GM19438 (cell line): ENCODE data around the gene DNAAF5.
A peak's percentile ranks its signal among the peaks of the same experiment; 100 is the strongest.

Experiments
- ATAC-seq: cut with Tn5 transposase; IDR thresholded peaks from one replicate; pipeline ENCODE4 v1.9.1; 2021; ENCODE audit warnings: low read depth; ENCODE audit not compliant: unreplicated experiment

Gene DNAAF5

DNA sequence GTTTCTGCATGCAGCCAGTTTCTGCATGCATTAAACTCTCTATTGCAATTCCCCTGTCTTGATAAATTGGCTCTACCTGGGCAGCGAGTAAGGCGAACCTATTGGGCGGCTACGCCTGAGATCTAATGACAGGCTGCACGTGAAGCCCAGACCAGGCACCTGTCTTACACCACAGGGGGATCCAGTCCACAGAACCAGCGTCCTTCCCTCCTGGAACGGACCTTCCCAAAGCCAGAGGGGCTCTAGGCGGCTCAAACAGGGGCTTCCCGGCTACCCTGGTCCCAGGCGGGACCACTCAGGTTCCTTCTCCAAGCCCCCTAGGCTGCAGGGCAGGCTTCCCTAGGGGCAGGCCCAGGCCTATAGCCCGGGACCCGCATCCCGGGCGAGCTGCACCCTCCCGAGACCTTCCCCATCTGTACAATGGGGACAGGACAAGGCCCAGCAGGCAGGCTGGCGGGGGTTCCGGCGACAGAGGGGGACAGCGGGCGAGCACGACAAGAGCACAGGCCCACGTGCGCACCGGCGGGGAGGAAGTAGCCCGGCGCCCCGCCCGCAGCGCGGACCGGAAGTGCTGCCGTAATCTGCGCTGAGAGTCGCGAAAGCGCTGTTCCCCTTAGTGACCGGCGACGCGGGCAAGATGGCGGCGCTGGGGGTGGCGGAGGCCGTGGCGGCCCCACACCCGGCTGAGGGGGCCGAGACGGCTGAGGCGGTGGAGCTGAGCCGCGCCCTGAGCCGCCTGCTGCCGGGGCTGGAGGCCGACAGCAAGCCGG is at the start of gene DNAAF5:
TSS of gene DNAAF5 (plus strand) at position 616 of the 770 bp plus-strand sequence. CDS start at position 638, 22 bp downstream.
- peak; percentile 87 for ATAC-seq

DNA sequence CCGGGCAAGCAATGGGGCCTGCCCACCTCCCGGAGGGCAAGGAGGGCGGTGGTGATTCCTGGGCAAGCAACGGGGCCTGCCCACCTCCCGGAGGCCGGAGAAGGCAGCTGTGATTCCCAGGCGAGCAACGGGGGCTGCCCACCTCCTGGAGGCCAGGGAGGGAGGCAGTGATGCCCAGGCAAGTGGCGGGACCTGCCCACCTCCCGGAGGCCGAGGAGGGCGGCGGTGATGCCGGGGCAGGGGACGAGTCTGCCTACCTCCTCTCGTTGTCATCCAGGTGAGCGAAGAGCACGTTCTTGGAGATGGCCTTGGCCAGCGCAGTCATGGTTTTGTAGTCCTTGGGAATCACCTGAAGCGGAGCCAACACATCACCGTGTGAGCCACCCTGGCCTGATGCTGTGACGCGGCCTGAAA is 49.5 kb upstream of the DNAAF5 start:
- ATAC-seq, result no peak

DNA sequence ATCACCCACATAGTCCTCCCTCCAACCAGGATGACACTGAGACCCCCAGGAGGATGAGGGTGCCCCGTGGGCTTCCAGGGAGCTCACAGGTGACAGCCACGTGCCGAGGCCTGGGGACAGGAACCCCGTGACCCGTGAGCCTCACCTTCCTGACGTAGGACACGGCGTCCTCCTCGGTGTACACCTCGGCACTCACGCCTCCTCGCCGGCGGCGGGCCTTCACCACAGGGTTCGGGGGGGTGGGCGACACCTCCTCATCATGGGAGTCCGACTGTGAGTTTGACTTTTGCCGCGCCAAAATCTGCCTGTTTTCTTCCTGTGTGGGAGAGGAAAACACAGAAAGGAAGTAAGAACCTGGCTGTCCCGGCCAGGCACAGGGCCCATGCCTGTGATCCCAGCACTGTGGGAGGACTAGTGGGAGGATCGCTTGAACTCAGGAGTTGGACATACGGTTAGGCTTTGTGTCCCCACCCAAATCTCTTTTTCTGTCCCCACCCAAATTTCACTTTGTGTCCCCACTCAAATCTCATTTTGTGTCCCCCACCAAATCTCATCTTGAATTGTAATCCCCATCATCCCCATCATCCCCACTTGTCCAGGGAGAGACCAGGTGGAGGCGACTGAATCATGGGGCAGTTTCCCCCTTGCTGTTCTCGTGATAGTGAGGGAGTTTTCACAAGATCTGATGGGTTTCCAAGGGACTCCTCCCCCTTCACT is 45.9 kb upstream of the DNAAF5 start:
- ATAC-seq, result no peak

DNA sequence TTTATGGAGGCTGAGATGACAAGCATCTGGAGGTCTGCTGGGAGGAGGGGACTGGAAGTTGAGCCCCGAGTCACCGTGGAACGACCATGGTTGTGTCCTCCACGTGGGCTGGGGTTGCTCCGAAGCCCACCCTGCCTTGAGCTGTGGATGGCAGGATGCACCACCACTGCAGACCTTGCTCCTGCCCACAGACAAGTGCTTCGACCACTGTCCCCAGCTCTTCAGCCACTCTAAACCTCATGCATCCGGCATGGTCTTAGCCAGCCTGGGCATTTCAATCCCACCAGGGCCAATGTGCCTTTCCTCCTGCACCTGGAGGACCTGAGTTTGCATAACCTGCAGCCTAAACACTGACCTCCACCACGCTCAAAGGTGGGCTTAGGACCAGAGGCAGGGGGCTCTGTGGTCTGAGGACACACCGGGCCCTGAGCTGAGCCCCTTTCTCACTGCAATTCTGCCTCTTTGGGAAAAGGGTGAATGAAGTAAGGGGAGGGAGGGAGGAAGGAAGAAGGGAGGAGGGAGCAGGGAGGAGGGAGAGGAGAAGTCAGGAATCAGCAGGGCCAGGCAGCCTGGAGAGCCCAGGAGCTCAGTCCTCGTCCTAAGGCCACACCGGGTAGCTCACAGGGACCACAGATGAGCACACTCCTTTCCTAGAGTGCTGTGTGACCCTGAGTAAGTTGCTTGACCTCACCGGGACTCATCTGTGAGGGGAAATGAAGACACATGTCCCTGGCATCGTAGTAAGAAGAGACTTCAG is 44.8 kb upstream of the DNAAF5 start:
- ATAC-seq, result no peak

DNA sequence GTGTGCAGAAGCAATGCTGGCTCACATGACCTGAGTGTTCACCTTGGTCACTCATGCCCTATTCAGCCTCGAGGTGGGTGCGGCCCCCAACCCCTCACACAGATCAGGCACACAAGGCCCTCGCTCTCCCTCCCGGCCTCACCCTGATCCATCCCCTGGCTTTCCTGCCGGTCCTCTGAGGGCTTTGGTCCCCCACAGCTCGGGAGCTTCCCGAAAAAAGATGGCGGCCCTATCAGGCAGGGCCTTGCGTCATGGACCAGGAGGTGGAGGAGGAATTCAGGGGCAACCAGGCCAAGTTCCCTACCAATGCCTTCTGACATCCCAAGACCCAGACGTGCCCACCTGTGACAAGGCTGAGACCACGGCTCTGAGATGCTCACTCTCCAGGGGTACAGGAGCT is 43.7 kb upstream of the DNAAF5 start:
- ATAC-seq, result no peak

DNA sequence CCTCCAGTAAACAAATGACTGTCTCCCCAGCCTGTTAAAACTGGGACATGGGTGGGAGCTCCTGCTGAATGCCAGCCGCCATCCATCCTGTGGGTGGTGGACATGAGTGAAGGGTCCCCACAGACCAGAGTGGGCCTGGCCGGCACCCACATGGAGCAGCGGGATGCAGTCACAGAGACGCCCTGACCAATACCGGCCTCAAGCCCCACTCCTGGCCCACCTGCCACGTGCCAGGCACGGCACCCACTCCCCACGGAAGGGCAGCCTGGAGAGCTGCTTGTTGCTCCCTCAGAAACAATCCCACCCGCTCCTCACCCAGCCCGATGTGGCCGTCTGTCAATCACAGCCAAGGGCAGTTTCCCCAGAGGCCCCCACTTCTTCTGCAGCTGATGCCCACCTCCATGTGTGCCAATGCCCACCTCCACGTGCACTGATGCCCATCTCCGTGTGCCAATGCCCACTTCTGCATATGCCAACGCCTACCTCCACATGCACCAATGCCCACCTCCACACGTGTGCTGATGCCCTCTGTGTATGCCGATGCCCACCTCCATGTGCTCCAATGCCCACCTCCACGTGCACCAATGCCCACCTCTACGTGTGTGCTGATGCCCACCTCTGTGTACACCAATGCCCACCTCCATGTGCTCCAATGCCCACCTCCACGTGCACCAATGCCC is 42.8 kb upstream of the DNAAF5 start:
- ATAC-seq, result no peak

DNA sequence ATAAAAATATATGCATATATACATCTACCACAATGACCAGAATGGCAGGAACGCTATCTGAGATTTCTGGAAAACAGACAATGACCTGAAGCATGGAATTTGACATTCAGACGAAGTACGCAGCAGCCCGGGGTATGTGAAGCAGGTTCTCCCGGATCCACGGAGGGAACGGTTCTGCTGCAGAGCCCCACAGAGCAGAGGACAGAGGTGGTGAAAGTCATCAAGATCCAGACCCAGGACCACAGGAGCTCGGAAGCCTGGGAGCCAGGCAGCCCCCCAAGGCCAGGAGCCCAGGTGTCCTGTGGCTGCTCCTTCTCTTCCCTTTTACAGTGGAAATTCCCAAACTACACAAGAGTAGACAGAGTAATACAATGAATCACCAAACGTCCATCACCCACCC is 42.1 kb upstream of the DNAAF5 start:
- ATAC-seq, result no peak

DNA sequence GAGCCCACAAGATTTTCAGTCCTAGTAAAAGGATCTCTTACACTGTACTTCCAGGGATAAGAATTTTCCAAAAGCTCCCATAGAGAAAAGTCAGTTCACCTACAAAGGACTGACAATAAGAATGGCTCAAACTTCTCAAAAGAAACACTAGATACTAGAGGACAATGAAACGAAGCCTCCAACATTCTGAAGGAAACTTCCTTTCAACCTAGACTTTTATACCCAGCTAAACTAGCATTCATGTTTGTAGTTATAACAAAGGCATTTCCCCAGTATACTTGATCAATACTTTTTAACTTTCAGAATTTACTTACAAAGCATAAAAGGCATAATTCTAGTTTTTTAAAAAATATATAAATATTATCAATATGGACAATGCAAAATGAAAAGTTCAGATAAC is 41.0 kb upstream of the DNAAF5 start:
- ATAC-seq, result no peak

DNA sequence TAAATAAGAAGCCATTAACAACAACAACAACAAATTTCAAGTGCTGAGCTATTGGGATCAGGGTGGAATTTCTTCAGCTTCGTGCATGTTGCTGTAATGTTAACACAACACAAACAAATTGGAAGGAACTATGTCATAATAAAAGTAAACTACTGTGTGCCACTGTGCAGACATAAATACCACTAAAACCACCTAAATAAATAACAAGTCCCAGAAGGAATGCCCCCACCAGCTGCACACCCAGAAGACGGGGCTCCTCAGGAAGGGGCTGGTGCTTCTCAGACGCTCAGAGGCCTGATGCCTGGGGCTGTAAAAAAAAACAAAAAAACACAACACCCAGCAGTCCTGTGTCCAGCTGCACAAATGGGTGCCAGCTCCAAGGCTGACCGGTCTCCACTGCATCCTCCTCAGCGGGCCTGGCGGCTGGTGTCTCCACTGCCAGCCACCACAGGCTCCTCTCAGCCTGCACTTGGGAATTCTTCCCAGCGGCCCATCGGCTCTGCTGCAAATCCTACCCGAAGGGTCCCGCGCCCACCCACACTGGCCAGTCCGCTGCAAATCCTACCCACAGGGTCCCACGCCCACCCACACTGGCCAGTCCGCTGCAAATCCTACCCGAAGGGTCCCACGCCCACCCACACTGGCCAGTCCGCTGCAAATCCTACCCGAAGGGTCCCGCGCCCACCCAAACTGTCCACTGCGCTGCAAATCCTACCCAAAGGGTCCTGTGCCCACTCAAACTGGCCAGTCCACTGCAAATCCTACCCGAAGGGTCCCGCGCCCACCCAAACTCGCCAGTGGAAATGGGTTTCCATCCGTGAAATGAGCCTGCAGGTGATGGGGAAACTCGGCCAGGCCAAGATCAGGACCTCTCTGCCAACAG is 35.8 kb upstream of the DNAAF5 start:
- ATAC-seq, result no peak

DNA sequence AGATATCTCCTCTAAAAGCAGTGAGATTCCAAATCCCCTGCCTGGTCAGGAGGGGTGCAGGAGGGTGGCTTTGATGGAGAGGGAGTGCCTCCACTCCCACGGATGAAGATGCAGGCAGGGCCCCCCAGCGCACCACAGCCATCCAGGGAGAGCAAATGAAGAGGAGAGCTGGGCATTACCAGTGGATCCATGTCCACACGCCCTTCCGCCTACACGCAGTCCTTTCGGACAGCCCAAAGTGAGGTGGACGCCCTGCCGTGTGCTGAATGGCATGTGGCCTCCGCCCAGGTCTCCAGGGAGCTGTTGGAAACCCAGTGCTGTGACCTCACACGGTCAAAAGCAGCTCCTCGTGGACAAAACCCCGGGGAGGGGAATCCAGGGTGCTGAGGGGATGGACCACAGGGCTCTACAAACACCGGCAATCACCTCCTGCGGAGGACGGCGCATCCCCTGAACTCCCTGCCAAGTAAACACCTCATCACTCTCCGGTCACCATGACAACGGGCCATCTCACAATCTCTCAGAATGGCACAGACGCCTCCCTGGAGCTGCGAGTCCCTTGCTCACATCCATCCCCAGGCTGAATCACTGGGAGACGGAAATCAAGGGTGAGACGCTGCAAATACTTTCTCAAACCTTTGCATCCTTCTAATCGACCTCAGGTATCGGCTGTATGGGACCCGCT is 35.0 kb upstream of the DNAAF5 start:
- ATAC-seq, result no peak

DNA sequence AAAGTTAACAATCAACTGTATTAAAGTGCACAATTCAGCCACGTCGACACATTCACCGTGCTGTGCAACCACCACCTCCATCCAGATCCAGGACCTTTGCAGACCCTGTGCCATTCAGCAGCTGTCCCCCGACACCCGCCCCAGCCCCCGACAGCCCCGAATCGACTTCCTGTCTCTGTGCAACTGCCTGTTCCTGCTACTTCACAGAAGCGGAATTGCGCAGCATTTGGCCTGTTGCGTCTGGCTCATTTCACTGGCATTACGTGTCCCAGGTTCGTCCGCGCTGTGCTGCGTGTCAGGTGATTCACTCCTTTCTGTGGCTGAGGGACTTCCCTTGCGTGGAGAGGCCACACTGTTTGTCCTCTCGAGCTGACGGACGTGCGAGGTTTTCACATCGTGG is 33.2 kb upstream of the DNAAF5 start:
- ATAC-seq, result no peak

DNA sequence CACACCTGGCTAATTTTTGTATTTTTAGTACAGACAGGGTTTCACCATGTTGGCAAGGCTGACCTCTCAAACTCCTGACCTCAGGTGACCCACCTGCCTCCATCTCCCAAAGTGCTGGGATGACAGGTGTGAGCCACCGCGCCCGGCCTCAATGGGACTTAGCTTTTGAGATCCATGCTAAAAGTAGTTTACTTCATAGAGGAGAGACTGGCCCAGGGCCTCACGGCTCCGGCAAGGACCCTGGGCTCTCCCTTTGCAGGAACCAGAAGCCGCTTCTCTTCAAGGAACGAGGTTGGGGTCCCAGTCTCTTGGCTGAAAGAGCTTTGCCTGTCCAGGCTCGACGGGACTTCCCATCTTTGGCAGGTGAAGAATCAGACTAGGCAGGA is 30.1 kb upstream of the DNAAF5 start:
- ATAC-seq, result no peak

DNA sequence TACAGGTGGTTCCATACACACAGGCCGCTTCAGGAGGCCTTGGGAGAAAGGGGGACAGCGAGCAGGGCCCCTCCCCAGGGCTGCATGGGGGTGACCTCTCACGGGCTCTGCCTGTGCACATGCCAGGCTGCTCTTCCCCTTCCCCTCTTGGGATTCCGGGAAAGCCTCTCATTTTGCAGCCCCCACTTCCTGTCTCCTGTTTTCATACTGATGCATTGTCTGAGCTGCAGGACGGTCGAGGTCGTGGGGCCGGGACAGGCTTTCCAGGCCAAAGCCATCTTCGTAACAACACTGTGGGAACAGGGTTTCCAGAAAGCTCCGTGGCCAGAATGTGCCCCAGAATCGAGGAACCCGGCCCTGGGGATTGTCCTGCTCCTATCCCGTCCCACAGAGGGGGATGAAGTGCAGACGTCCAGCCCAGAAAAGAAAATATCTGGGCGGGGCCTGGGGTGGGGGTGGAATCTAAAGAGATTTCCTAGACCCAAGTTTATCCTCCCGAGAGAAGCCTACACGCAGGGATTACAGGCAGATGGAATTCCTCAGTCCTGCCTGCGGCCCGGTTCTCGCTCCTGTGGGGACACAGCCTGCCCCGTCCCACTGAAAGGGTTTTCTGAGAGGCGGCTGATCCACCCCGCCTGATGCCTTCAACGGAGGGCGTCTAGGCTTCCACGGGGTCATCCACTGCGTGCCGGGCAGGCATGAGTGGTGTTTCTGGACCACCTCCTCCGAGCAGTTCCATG is 29.5 kb upstream of the DNAAF5 start:
- no peak for ATAC-seq

DNA sequence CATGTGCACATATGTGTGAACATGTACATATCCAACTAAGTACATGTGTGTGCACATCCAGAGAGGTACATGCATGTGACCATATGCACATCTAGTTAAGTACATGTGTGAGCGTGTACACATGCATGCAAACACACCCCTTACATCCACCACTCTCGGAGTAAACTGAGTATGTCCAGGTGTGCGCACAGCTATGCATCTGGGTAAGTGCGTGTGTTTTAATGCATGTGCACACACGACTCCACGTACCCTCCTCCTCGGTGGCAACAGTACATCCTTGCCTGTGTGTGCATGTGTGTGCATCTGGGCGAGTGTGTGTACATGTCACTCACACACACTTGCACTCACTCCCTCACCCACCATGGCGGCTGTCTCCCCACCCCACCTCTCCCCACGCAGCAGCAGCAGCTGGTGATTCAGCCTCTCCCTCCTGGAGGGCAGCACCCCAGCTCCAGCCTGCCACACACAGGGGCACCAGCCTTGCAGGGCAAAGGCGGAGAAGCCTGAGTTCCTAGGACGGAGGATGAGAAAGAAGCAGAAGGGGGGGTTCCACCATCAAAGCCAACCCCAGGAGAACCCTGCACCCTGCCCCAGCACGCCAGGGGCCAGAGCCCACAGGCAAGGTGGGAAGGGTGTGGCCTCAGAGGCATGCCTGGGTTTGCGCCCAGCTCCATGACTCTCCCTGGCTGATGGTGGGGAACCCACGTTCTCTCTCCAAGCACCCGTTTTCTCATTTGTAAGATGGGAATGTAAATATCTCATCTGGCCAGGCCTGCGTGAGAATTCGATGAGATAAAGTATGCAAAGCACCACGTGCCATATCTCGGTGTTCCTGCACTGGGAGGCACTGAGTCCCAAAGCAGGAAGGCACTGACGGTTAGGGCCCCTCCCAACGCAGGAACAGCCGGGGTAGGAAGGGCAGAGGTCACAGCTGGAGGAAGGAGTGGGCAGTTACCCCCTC is 27.7 kb upstream of the DNAAF5 start:
- ATAC-seq, result no peak

DNA sequence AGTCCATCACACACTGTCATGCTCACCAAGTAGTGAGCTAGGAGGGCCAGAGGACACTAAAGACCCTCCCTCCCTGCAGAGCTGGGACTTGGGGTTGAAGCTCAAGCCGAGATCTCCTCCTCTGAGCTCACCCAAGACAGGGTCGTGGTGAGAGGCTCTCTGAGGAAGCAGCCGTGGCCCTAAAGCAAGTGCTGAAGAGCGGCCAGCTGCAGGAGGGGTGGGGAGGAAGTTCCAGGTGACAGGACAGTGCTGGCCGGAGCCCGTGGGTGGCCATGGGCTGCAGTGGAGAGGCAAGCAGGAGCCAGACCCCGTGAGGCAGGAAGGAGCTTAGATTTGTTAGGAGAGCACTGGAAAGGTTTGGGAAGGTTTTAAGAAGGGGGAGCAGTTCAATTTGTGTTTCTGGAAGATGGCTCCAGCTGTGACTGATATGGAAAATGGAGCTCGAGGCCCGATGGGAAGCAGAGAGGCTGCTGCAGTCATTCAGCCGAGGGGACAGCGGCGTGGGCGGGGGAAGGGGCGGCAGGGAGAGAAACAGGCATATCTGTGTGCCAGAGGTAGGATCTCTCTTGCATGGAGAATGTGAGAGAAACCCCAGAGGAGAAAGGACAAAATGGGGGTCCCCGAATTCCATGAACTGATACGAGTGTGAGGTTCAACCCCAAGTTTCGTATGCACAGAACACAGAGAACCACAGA is 26.9 kb upstream of the DNAAF5 start:
- no peak for ATAC-seq

DNA sequence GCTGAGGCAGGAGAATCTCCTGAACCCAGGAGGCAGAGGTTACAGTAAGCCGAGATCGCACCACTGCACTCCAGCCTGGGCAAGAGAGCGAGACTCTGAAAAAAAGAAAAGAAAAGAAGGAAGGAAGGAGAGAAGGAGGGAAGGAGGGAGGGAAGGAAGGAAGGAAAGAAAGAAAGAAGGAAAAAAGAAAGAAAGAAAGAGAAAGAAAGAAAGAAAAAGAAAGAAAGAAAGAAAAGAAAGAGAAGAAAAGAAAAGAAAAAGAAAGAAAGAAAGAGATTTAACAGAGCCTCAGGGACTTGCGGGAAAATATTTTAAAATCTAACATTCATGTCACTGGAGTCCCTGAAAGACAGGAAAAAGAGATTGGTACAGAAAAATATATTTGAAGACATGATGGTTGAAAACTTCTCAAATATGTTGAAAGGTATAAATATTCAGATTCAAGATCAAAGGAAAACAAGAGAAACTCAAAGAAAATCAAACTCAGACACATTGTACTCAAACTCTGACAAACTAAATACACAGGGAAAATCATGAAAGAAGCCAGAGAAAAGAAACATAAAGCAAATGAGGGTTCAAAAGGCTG is 25.3 kb upstream of the DNAAF5 start:
- ATAC-seq, result no peak

DNA sequence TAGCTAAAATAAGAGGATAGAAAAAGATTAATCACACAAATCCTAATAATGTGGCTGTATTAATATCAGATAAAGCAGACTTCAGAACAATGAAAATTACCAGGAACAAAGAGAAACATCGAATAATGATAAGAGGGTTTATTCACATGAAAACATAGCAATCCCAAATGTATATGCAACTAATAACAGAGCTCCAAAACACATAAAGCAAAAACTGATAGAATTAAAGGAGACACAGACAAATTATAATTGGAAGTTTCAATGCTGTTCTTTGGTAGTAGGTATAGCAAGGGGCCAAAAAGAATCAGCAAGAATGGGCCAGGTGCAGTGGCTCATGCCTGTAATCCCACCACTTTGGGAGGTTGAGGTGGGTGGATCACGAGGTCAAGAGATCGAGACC is 23.4 kb upstream of the DNAAF5 start:
- ATAC-seq, result no peak
